HG03060 (cell line): ENCODE data around the gene FMNL1.

Experiments used
- ATAC-seq: cut with Tn5 transposase; IDR thresholded peaks from one replicate; pipeline ENCODE4 v1.9.1; 2021; ENCODE audit warnings: low read depth, moderate number of reproducible peaks; ENCODE audit not compliant: unreplicated experiment

FMNL1 gene

GRCh38 chr17:45296003-45296832 is 74.5 kb downstream of the FMNL1 start:
- ATAC-seq, result no peak

GRCh38 chr17:45296833-45297124 is 75.1 kb downstream of the FMNL1 start:
- ATAC-seq, result no peak
